Mesenchymal stem cell (in vitro differentiated cells and primary cell): ENCODE results near the gene ORAI3.
A peak's percentile ranks its signal among the peaks of the same experiment; 100 is the strongest.

Experiments
- DNase-seq: peaks from one replicate; pipeline ENCODE4 v3.0.0-alpha.2; 2013
- H2AFZ ChIP-seq: one replicate; pipeline ENCODE4 v1.6.1; 2013; ENCODE audit warnings: low read depth, mild to moderate bottlenecking, control low read depth, inconsistent platforms, low read length, moderate library complexity
- H2AK5ac ChIP-seq: 2 replicates; pipeline ENCODE4 v1.6.1; 2013; ENCODE audit warnings: low read length, moderate library complexity, mild to moderate bottlenecking, inconsistent platforms; ENCODE audit not compliant: severe bottlenecking
- H2BK120ac ChIP-seq: one replicate; pipeline ENCODE4 v1.6.1; 2013; ENCODE audit warnings: low read depth, mild to moderate bottlenecking, inconsistent platforms, low read length, moderate library complexity
- H2BK12ac ChIP-seq, 2 experiments: one replicate each; pipeline ENCODE4 v1.6.1; 2013; ENCODE audit warnings: inconsistent platforms in 2 of 2, low read length in 2 of 2, mild to moderate bottlenecking in 2 of 2, moderate library complexity in 2 of 2, control low read depth in 1 of 2
- H2BK15ac ChIP-seq: one replicate; pipeline ENCODE4 v1.6.1; 2013; ENCODE audit warnings: mild to moderate bottlenecking, low read depth, inconsistent platforms; ENCODE audit not compliant: poor library complexity, severe bottlenecking
- H2BK5ac ChIP-seq: 2 replicates; pipeline ENCODE4 v1.6.1; 2013; ENCODE audit warnings: low read depth, mild to moderate bottlenecking, low read length, control low read depth, inconsistent platforms; ENCODE audit not compliant: poor library complexity, severe bottlenecking
- H3K14ac ChIP-seq, 2 experiments: one replicate each; pipeline ENCODE4 v1.6.1; 2013; ENCODE audit warnings: inconsistent platforms in 2 of 2, low read length in 2 of 2, control low read depth in 1 of 2, mild to moderate bottlenecking in 1 of 2, moderate library complexity in 1 of 2
- H3K18ac ChIP-seq, 2 experiments: one replicate each; pipeline ENCODE4 v1.6.1; 2013; ENCODE audit warnings: inconsistent platforms in 2 of 2, low read length in 2 of 2, control low read depth in 1 of 2, low read depth in 1 of 2, mild to moderate bottlenecking in 1 of 2
- H3K23ac ChIP-seq, 2 experiments: one replicate each; pipeline ENCODE4 v1.6.1; 2013; ENCODE audit warnings: inconsistent platforms in 2 of 2, low read length in 2 of 2, mild to moderate bottlenecking in 2 of 2, moderate library complexity in 2 of 2, control low read depth in 1 of 2
- H3K27ac ChIP-seq: 2 replicates; pipeline ENCODE4 v1.5.1; 2013; ENCODE audit warnings: mild to moderate bottlenecking, moderate library complexity, low read length, control low read depth, inconsistent platforms; ENCODE audit not compliant: poor library complexity, severe bottlenecking
- H3K27me3 ChIP-seq, 2 experiments: 2 replicates each; pipeline versions ENCODE4 v1.6.1 to v1.7.0; 2013; ENCODE audit warnings: low read length in 2 of 2, mild to moderate bottlenecking in 2 of 2, moderate library complexity in 2 of 2, control low read depth in 1 of 2, inconsistent platforms in 1 of 2; ENCODE audit not compliant: control insufficient read depth in 1 of 2, insufficient read depth in 1 of 2
- H3K36me3 ChIP-seq, 2 experiments: 2 replicates each; pipeline versions ENCODE4 v1.6.1 to v1.7.0; 2013; ENCODE audit warnings: low read length in 2 of 2, control low read depth in 1 of 2, inconsistent platforms in 1 of 2, low read depth in 1 of 2, mild to moderate bottlenecking in 1 of 2; ENCODE audit not compliant: insufficient read depth in 2 of 2, control insufficient read depth in 1 of 2
- H3K4ac ChIP-seq, 2 experiments: one replicate each; pipeline ENCODE4 v1.6.1; 2013; ENCODE audit warnings: inconsistent platforms in 2 of 2, low read length in 2 of 2, mild to moderate bottlenecking in 2 of 2, moderate library complexity in 2 of 2, control low read depth in 1 of 2, low read depth in 1 of 2
- H3K4me1 ChIP-seq: 2 replicates; pipeline ENCODE4 v1.6.1; 2013; ENCODE audit warnings: low read depth, low read length, control low read depth; ENCODE audit not compliant: control insufficient read depth, insufficient read depth
- H3K4me2 ChIP-seq: 2 replicates; pipeline ENCODE4 v1.6.1; 2013; ENCODE audit warnings: low read length, mild to moderate bottlenecking, inconsistent platforms; ENCODE audit not compliant: poor library complexity, severe bottlenecking
- H3K4me3 ChIP-seq, 2 experiments: 2 replicates each; pipeline versions ENCODE4 v1.5.1 to v1.7.0; 2013; ENCODE audit warnings: low read length in 2 of 2, mild to moderate bottlenecking in 2 of 2, control low read depth in 1 of 2, low read depth in 1 of 2; ENCODE audit not compliant: insufficient read depth in 1 of 2
- H3K79me1 ChIP-seq: replicated peaks from 2 replicates; pipeline ENCODE4 v1.6.1; 2013; ENCODE audit warnings: mild to moderate bottlenecking, control low read depth, low read length, inconsistent platforms; ENCODE audit not compliant: poor library complexity, severe bottlenecking
- H3K9ac ChIP-seq: 2 replicates; pipeline ENCODE4 v1.7.0; 2013; ENCODE audit warnings: mild to moderate bottlenecking, low read length, moderate library complexity
- H3K9me3 ChIP-seq: 2 replicates; pipeline ENCODE4 v1.7.0; 2013; ENCODE audit warnings: mild to moderate bottlenecking, low read length; ENCODE audit not compliant: control insufficient read depth
- H4K8ac ChIP-seq: one replicate; pipeline ENCODE4 v1.6.1; 2013; ENCODE audit warnings: inconsistent platforms, mild to moderate bottlenecking, low read length, moderate library complexity
- H4K91ac ChIP-seq: one replicate; pipeline ENCODE4 v1.6.1; 2013; ENCODE audit warnings: mild to moderate bottlenecking, low read length, inconsistent platforms
- WGBS: methylation state at CpG from one replicate; pipeline ENCODE4 v1.1.7; 2013; ENCODE audit warnings: mixed read lengths; 5-methylcytosine and 5-hydroxymethylcytosine counted together

Gene ORAI3

GRCh38 chr16:30958175-30959079 lies 9.6 kb downstream of the ORAI3 start:
- peak; percentile 70 for DNase-seq
- H4K91ac ChIP-seq = no peak overlapping the region

GRCh38 chr16:30961384-30961783 lies 12.5 kb downstream of the ORAI3 start:
- DNase-seq = no peak

More at GRCh38 chr16:30958175-30959079, 9.6 kb downstream of the ORAI3 start:
- peaks cover 33% of the 10 kb centered on the region for H3K79me1 ChIP-seq
- no peak overlapping the region for H3K27ac ChIP-seq
- H3K9ac ChIP-seq = peak overlapping the region; percentile 100
- no peaks in the 10 kb centered on the region for H3K27me3 ChIP-seq
- no peak overlapping the region for H3K4ac ChIP-seq
- peak overlapping the region; percentile 100 for H2BK5ac ChIP-seq
- H3K23ac ChIP-seq = no peak overlapping the region
- H2BK12ac ChIP-seq = no peak overlapping the region
- H3K4me1 ChIP-seq = peaks cover 17% of the 10 kb centered on the region
- no peak overlapping the region for H2AK5ac ChIP-seq
- peaks cover 37 to 42% of the 10 kb centered on the region in 2 experiments for H3K36me3 ChIP-seq
- peak overlapping the region; percentile 32 for H2BK15ac ChIP-seq
- peak overlapping the region in 1 of 2 experiments; percentile 98 for H3K18ac ChIP-seq
- no peaks in the 10 kb centered on the region for H3K9me3 ChIP-seq
- no peak overlapping the region for H3K14ac ChIP-seq
- H4K8ac ChIP-seq = no peak overlapping the region
- WGBS = 27% methylated on average over 45 of the region's 55 CpGs
- no peak overlapping the region for H2AFZ ChIP-seq
- H2BK120ac ChIP-seq = peak overlapping the region; percentile 100
- H3K4me2 ChIP-seq = peak overlapping the region; percentile 56
- H3K4me3 ChIP-seq = peak overlapping the region; percentile 80 to 94

GRCh38 chr16:30963925-30964511 lies 15.2 kb downstream of the ORAI3 start:
- WGBS = 97% methylated on average over 18 of the region's 18 CpGs

More at GRCh38 chr16:30961384-30961783, 12.5 kb downstream of the ORAI3 start:
- no peak overlapping the region for H3K4ac ChIP-seq
- no peak overlapping the region for H2BK5ac ChIP-seq
- H2BK12ac ChIP-seq = no peak overlapping the region
- H3K4me3 ChIP-seq = no peak overlapping the region
- WGBS = over 99% methylated on average over 10 of the region's 11 CpGs
- no peaks in the 10 kb centered on the region for H3K9me3 ChIP-seq
- no peak overlapping the region for H3K14ac ChIP-seq
- no peak overlapping the region for H4K91ac ChIP-seq
- no peaks in the 10 kb centered on the region for H3K27me3 ChIP-seq
- H2BK15ac ChIP-seq = no peak overlapping the region
- no peak overlapping the region for H3K18ac ChIP-seq
- no peak overlapping the region for H3K9ac ChIP-seq
- no peak overlapping the region for H4K8ac ChIP-seq
- no peak overlapping the region for H3K27ac ChIP-seq
- peaks cover 66 to 67% of the 10 kb centered on the region in 2 experiments for H3K36me3 ChIP-seq
- H3K4me1 ChIP-seq = peaks cover 12% of the 10 kb centered on the region
- no peak overlapping the region for H3K4me2 ChIP-seq
- no peak overlapping the region for H3K23ac ChIP-seq
- H3K79me1 ChIP-seq = peaks cover 54% of the 10 kb centered on the region
- no peak overlapping the region for H2AFZ ChIP-seq
- no peak overlapping the region for H2AK5ac ChIP-seq
- no peak overlapping the region for H2BK120ac ChIP-seq

GRCh38 chr16:30964574-30965226 lies 15.8 kb downstream of the ORAI3 start:
- Histone ChIP-seq H3K79me1 (peaks cover 63% of the 10 kb centered on the region), H3K14ac (no peak overlapping the region), H2BK5ac (no peak overlapping the region), H4K8ac (no peak overlapping the region), H2BK15ac (no peak overlapping the region), H3K18ac (no peak overlapping the region), H3K4me1 (no peaks in the 10 kb centered on the region), H2BK120ac (no peak overlapping the region), H3K4me3 (no peak overlapping the region), H2BK12ac (no peak overlapping the region), H4K91ac (no peak overlapping the region), H3K36me3 (peaks cover 85 to 86% of the 10 kb centered on the region in 2 experiments), H3K4ac (no peak overlapping the region), H3K9me3 (no peaks in the 10 kb centered on the region), H3K23ac (no peak overlapping the region), H2AK5ac (no peak overlapping the region), H3K27me3 (no peaks in the 10 kb centered on the region), H3K9ac (no peak overlapping the region), H3K27ac (no peak overlapping the region), H2AFZ (no peak overlapping the region), H3K4me2 (no peak overlapping the region)
- 96% methylated on average over 33 of the region's 33 CpGs for WGBS
- DNase-seq = no peak

More at GRCh38 chr16:30963925-30964511, 15.2 kb downstream of the ORAI3 start:
- Histone ChIP-seq H3K79me1 (peaks cover 64% of the 10 kb centered on the region), H2AK5ac (no peak overlapping the region), H2AFZ (no peak overlapping the region), H4K91ac (no peak overlapping the region), H2BK5ac (no peak overlapping the region), H3K27me3 (no peaks in the 10 kb centered on the region), H3K36me3 (peaks cover 83 to 84% of the 10 kb centered on the region in 2 experiments), H2BK15ac (no peak overlapping the region), H3K23ac (no peak overlapping the region), H3K4ac (no peak overlapping the region), H2BK120ac (no peak overlapping the region), H3K9ac (no peak overlapping the region), H3K27ac (no peak overlapping the region), H3K4me1 (peaks cover 2% of the 10 kb centered on the region), H3K14ac (no peak overlapping the region), H3K4me3 (no peak overlapping the region), H4K8ac (no peak overlapping the region), H3K9me3 (no peaks in the 10 kb centered on the region), H3K18ac (no peak overlapping the region), H3K4me2 (no peak overlapping the region), H2BK12ac (no peak overlapping the region)
- no peak for DNase-seq
